ENCODE data around the gene SAMD10. TPM values are rescaled to one million over a fixed set of nuclear protein-coding genes. Genes with fewer than 3 reads are reported as not detected.

The SAMD10 gene
- total RNA-seq, 4 donors from 2014 or later = 1.1 to 2.3 (median 2.0) TPM; not detected in 1

GRCh38 chr20:63980317-63980805 lies 919 bp upstream of the SAMD10 start:
- no peak for TF ChIP-seq CTCF (IDR thresholded peaks at IDR 0.05; ENCODE audit: low read depth)

DNA sequence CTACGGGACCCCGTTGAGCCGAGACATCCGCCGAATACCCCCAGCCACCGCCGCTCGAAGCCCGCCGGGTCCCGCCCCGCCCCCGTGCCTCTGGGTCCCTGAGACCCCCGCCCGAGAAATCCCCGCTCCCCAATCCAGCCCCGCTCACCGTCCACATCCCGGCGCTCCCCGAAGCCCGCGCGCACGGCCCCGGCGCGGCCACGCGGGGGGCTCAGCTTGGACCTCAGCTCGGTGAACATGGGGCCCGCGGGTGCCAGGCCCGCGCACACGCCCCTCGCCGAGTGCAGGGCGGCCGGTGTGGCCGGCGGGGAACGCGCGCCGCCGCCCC lies 249 bp downstream of the SAMD10 start:
- no peak for TF ChIP-seq CTCF (IDR thresholded peaks at IDR 0.05; ENCODE audit: low read depth)

DNA sequence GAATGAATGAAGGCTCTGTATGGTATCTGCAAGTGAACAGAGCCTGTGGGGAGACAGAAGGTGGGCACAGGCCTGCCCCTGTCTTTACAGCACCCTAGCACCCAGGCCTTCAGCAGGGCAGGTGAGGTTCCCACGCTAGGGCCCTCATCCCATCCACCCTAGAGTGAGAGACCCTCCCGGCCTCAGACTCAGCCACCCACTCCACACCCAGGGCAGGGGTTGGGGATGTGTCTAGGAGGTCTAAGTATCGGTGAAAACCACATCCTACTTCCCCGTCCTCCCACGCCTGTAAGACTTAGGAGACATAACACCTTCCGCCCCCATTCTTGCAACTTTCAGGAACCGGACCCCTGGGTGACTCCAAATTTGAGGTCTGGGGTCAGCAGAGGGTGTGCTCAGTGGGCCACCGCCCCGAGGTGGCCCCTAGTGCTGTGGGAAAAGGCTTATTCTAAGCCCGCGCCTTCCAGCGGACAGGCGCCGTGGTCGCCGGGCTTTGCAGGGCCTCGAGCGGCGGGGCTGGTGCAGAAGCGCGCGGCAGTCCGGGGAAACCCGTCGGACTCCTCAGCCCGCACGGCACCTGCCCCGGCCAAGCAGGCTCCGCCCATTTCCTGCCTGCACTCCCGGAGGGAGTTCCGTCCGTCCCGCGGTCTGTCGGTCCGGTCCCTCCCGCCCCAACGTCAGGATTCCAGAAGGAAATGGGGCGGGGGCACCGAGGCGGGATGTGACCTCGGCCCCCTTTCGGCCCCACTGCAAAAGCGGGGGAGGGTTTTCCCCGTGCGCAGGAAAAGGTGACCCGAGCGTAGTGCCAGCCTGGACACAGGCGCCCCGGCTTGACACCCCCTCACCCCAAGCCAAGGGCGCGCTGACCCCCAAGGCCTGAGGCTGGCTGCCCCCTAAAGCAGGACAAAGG lies 868 bp downstream of the SAMD10 start:
- TF ChIP-seq CTCF (IDR thresholded peaks at IDR 0.05; ENCODE audit: low read depth) = no peak

DNA sequence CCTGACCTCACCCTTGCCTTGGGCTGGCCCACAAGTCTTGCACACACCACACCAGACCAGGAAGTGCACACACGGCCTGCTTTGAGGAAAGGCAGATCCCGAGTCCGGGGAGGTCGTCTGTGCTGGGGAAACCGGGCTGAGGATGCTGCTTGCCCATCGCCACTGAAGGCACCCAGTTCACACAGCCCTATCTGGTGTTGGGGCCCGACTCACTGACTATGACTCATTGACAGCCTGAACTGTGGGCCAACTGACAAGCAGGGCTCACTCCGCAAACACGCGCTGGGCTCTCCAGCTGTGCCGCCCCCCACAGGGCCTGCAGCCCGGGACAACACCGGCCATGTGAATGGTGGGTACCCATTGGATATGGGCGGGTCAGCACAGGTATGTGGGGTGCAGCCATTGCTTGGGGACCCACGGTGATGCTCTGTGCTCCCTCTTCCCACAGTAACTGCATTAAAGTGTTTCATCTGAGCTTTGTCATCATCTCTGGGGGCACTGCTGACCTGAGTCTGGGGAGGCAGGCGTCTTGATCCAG lies 1.6 kb downstream of the SAMD10 start:
- no peak for TF ChIP-seq CTCF (IDR thresholded peaks at IDR 0.05; ENCODE audit: low read depth)

- TF ChIP-seq CTCF (IDR thresholded peaks at IDR 0.05; ENCODE audit: low read depth) = no peak
These were observed 2.3 kb downstream of the SAMD10 start for GRCh38 chr20:63976980-63977738.

- TF ChIP-seq CTCF (IDR thresholded peaks at IDR 0.05; ENCODE audit: low read depth) = no peak
These were observed 4.8 kb downstream of the SAMD10 start for GRCh38 chr20:63974402-63975200.
